Lower lobe of right lung (tissue), 2 donors: ENCODE results near the gene ABCC3. TPM values are rescaled to one million over a fixed set of nuclear protein-coding genes. Genes with fewer than 3 reads are reported as not detected.

Experiments used
- ATAC-seq, 2 donors: fragments of 200-7000 bp; cut with Tn5 transposase; one replicate each; pipeline ENCODE4 v1.9.1; 2020 to 2022; ENCODE audit warnings: mild to moderate bottlenecking in 2 of 2, moderate library complexity in 2 of 2
- DNase-seq: peaks from one replicate; pipeline ENCODE4 v3.0.0-alpha.2; 2020
- H3K27ac ChIP-seq: fragments of 200-600 bp; one replicate; pipeline ENCODE4 v1.8.0; 2022
- H3K27me3 ChIP-seq: fragments of 200-600 bp; one replicate; pipeline ENCODE4 v1.8.0; 2022; ENCODE audit warnings: low read depth
- H3K36me3 ChIP-seq: fragments of 200-600 bp; one replicate; pipeline ENCODE4 v1.8.0; 2022; ENCODE audit warnings: mild to moderate bottlenecking
- H3K4me1 ChIP-seq: fragments of 200-600 bp; one replicate; pipeline ENCODE4 v1.8.0; 2022
- H3K4me3 ChIP-seq: fragments of 200-600 bp; one replicate; pipeline ENCODE4 v1.8.0; 2022; ENCODE audit warnings: mild to moderate bottlenecking
- H3K9me3 ChIP-seq: fragments of 200-600 bp; one replicate; pipeline ENCODE4 v1.8.0; 2022
- CTCF ChIP-seq: fragments of 200-600 bp; IDR thresholded peaks from one replicate; pipeline ENCODE4 v1.8.0; 2022; ENCODE audit warnings: antibody characterized with exemption, mild to moderate bottlenecking
- intact Hi-C: fragments of 100-400 bp; cut with DNase I; formaldehyde crosslinking; loops from one replicate; pipeline ENCODE4 v1.11.0; 2022
- total RNA-seq: library from RNA; stranded (reverse); fragmentation: NEBNext Ultra II Directional; extraction: Animal tissue kit (Norgen Biotek cat#: 25700); gene quantifications from one replicate; pipeline ENCODE4 v1.2.1, GENCODE V29; 2021
- donor health status: DM: no; HTN: yes; CAD: no; lungs with severe emphysema.

ABCC3 gene
- total RNA-seq, 1 donor from 2014 or later: 41.7 TPM

GRCh38 chr17:50684612-50685333 lies 50.1 kb downstream of the ABCC3 start:
- Histone ChIP-seq H3K36me3 (no peaks in the 10 kb centered on the region), H3K27me3 (peaks cover 7% of the 10 kb centered on the region), H3K4me1 (peaks cover 22% of the 10 kb centered on the region), H3K9me3 (no peaks in the 10 kb centered on the region), H3K4me3 (no peak overlapping the region), H3K27ac (no peak overlapping the region)
- intact Hi-C loops: no loop called here
- ATAC-seq: no peak
- TF ChIP-seq CTCF: no peak
- no peak for DNase-seq

- H3K4me1 ChIP-seq: peaks cover 25% of the 10 kb centered on the region
- H3K27me3 ChIP-seq: peaks cover 7% of the 10 kb centered on the region
- intact Hi-C loops: no loop called here
- no peak for ATAC-seq
- TF ChIP-seq CTCF: no peak
- H3K4me3 ChIP-seq: no peak overlapping the region
- H3K27ac ChIP-seq: no peak overlapping the region
- no peaks in the 10 kb centered on the region for H3K9me3 ChIP-seq
- H3K36me3 ChIP-seq: no peaks in the 10 kb centered on the region
- DNase-seq: no peak
These were observed 50.6 kb downstream of the ABCC3 start for GRCh38 chr17:50685334-50685665.

- intact Hi-C loops: no loop called here
- no peaks in the 10 kb centered on the region for H3K9me3 ChIP-seq
- DNase-seq (no peak), ATAC-seq (no peak)
- H3K27ac ChIP-seq: no peak overlapping the region
- H3K4me3 ChIP-seq: no peak overlapping the region
- peaks cover 31% of the 10 kb centered on the region for H3K4me1 ChIP-seq
- TF ChIP-seq CTCF: no peak
- peaks cover 7% of the 10 kb centered on the region for H3K27me3 ChIP-seq
- no peaks in the 10 kb centered on the region for H3K36me3 ChIP-seq
These were observed 51.2 kb downstream of the ABCC3 start for GRCh38 chr17:50685691-50686493.

GRCh38 chr17:50686494-50687199 lies 52.0 kb downstream of the ABCC3 start:
- Histone ChIP-seq H3K4me1 (peaks cover 38% of the 10 kb centered on the region), H3K36me3 (no peaks in the 10 kb centered on the region), H3K4me3 (no peak overlapping the region), H3K27me3 (peaks cover 7% of the 10 kb centered on the region), H3K27ac (peak overlapping the region; percentile 41), H3K9me3 (no peaks in the 10 kb centered on the region)
- no peak for TF ChIP-seq CTCF
- intact Hi-C loops: no loop called here
- DNase-seq (no peak), ATAC-seq (peak; percentile 63 to 73)

GRCh38 chr17:50687200-50688066 lies 52.8 kb downstream of the ABCC3 start:
- peaks cover 7% of the 10 kb centered on the region for H3K36me3 ChIP-seq
- H3K9me3 ChIP-seq: no peaks in the 10 kb centered on the region
- peaks cover 45% of the 10 kb centered on the region for H3K4me1 ChIP-seq
- ATAC-seq (no peak), DNase-seq (no peak)
- H3K27ac ChIP-seq: peak overlapping the region; percentile 41
- intact Hi-C loops: no loop called here
- H3K4me3 ChIP-seq: no peak overlapping the region
- TF ChIP-seq CTCF: no peak
- H3K27me3 ChIP-seq: peaks cover 7% of the 10 kb centered on the region
